ENCODE data around the gene STX1A.

- TF ChIP-seq PATZ1 (CRISPR knock-in tag; IDR thresholded peaks at IDR 0.05; ENCODE audit: borderline replicate concordance) (no peak), CREB5 (CRISPR knock-in tag; IDR thresholded peaks at IDR 0.05; ENCODE audit: low read depth) (no peak), TOX (CRISPR knock-in tag; IDR thresholded peaks at IDR 0.05; ENCODE audit: borderline replicate concordance) (no peak), PPARA (CRISPR knock-in tag; IDR thresholded peaks at IDR 0.05; ENCODE audit: borderline replicate concordance) (no peak), BACH2 (CRISPR knock-in tag; IDR thresholded peaks at IDR 0.05; ENCODE audit: borderline replicate concordance) (no peak), ZNF70 (CRISPR knock-in tag; IDR thresholded peaks at IDR 0.05) (no peak), GLIS3 (CRISPR knock-in tag; IDR thresholded peaks at IDR 0.05) (no peak), POU6F1 (CRISPR knock-in tag; IDR thresholded peaks at IDR 0.05; ENCODE audit: borderline replicate concordance, low read depth) (no peak), ZFP3 (CRISPR knock-in tag; IDR thresholded peaks at IDR 0.05) (no peak)
Measured at GRCh38 chr7:73736885-73737284, 17.4 kb upstream of the STX1A start.

Measured in SK-N-SH treated with all-trans-retinoic acid at 6 μM for 48 hours (cell line).